Pericardium fibroblast (primary cell): Measurements from ENCODE around the gene DERA. TPM values are rescaled to one million over a fixed set of nuclear protein-coding genes. Genes with fewer than 3 reads are reported as not detected.

Experiments used
- total RNA-seq: library from RNA; depleted of rRNA; stranded (reverse); fragments of >200 nt; gene quantifications from 2 replicates; pipeline ENCODE4 v1.2.3, GENCODE V29; 2015

The DERA gene
- total RNA-seq: 30.3 and 38.9 TPM in 2 replicates

DNA sequence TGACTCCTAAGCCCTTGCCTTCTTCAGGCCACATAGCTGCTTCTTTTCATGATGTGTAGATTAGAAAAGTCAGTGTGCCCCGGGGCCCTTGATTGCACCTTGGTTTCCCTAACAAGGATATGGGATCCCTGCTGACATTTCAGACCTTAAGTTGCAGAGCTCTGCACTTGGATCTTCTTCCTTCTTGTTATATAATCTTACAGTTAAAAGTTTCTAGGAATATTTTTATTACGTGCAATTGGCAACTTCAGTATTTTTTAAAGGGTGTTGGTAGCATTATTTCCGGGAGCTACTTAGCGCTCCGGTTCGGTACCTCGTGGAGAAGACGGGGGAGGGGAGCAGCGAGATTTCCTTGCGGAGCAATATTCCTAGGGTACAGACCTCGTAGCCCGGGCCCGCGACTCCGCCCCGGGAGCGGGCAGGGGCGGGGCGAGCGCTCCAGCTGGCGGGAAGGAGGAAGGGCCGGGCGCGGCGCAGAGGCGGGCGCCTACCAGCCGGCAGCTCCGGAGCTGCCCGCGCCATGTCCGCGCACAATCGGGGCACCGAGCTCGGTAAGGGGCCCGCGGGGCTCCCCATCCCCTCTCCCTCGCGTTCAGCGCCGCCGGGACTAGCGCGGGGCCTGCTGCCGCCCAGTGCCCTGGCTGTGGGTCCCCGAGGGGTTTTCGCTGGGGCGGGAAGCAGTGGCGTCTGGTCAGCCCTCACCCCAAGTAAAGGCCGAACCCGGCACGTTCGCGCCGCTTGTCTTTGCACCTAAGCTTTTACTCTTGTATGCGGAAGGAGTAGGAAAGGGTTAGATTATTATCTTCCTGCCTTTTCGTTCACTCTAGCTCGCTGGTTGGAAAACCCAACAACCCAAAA is at the start of gene DERA:
TSS of gene DERA (plus strand) at position 469 of the 858 bp plus-strand sequence. CDS start at position 521, 52 bp downstream.

GRCh38 chr12:15882118-15882971 is 28.8 kb upstream of the DERA start, which contains the start of gene STRAP:
TSS of gene STRAP (plus strand) at chr12:15882387. CDS start at chr12:15882708, 321 bp downstream.

Other genes starting within 250 kb of the DERA start
- gene EPS8, start 121.9 kb upstream of the DERA start, total RNA-seq: 105 and 207 TPM in 2 replicates
- 85.5 and 97.9 TPM in 2 replicates for gene STRAP, start 28.9 kb upstream of the DERA start, total RNA-seq